GM21825 (cell line): ENCODE results near the gene SMARCC2.
"Not testable (repeated sequence)": the region's sequence is repeated elsewhere in the genome, so short reads cannot be mapped to it uniquely, and the experiment has no call there.

Experiments
- ATAC-seq: cut with Tn5 transposase; IDR thresholded peaks from one replicate; pipeline ENCODE4 v1.9.1; 2021; ENCODE audit warnings: mild to moderate bottlenecking, moderate library complexity; ENCODE audit not compliant: unreplicated experiment

Gene SMARCC2

DNA sequence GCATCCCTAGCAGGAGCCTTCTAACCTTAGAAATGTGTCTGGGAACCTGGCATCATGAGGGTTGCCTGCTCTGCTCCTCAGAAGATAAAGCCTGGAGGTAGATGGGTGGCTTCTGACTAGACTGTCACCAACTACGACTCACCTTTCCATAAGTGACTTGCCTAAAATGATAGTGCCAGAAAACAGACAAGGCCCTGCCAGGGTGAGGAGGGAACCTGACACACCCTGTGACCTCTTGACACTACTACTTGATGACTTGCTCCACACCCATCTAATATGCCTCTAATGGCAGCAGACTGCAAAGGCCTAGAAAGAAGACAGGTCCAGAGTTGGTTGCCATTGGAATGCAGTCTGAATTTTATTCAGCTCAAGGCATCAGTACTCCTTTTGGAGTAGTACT, 23.1 kb upstream of the SMARCC2 start:
- no peak for ATAC-seq

DNA sequence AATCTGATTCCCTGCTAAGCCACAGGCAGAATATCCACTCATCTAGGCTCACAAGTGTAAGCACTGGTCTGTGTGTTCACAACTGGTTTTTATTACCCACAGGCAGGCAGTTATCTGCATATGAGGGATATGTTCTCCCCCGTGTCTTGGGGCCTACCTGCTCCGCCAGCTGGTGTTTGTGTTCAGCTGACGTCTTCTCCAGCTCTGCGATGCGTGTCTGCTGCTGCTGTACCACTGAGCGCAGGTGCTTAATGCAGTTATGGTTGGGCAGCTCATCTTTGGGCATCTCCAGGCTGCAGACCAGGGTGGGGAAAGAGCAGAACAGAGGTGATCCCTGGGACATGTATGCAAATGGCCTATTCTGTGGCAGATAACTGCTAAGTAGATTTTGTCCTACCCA, 18.7 kb upstream of the SMARCC2 start:
- no peak for ATAC-seq

- ATAC-seq, result no peak
Measured at GRCh38 chr12:56206452-56207166, 17.3 kb upstream of the SMARCC2 start.

DNA sequence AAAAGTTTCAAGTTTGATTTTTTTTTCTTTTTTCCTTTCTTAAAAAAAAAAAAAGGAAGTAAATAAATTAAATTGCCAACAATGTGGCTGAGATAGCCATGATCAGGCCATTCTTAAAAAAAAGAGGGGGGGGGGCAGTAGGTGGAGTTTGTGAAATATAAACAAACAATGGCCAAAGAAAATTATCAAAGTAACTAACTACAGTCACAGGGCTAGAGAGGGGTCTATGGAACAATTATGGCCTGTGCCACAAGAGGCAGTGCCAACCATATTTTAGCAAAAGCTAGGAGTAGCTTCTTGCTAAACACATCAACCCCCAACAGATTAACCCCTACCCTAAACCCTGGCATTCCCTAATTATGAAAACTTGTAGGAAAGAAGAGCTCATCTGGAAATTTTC, 16.2 kb upstream of the SMARCC2 start:
- no peak for ATAC-seq

DNA sequence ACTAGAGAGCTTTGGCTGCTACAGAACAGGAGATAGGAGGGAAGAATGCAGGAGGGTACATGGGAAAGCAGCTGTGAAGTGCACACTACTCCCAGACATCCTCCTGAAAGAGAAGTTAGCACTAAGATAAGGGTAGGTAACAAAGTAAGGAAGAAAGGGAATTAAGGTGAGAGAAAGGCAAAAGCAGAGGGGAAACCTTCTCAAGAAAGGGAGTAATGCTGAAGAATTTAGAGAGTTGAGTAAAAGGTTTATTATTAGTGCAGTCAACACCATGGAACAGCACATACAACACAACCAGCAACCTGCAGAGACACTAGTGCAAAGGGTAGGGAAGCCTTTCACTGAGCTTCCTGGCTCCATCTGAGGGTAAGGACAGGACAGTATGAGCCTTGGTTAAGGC, 15.0 kb upstream of the SMARCC2 start:
- ATAC-seq, result no peak

DNA sequence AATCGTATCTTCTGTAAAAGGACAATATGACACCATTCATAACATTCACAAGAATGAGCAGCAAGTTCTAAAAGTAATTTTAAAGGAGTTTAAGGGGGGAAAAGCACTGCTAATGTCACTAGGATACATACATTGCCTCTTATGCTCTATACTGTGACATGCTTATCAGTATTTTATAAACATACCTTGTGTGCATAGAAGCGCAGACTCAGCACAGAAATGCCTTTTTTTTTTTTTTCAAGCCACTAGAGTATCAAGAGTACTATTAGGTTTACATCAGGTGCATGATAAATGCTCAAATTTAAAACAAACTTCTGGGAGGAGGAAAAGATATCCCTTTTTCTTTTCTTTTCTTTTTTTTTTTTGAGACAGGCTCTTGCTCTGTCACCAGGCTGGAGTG, 13.6 kb upstream of the SMARCC2 start:
- ATAC-seq, result no peak

DNA sequence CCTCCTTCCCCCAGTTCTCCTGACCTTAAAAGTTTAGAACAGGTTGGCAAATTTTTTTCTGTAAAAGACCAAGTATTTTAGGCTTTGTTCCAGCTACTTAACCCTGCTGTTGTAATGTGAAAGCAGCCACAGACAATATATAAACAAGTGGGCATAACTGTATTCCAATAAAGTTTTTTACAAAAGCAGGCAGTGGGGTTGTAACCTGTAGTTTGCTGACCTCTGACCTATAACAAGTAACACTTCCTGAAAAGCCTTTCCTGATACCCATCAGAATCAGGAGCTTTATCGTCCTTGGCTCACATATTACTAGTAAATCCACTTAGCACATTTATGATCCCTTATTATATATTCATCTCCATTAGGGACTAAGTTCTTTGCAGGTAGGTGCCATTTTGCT, 13.1 kb upstream of the SMARCC2 start:
- no peak for ATAC-seq

DNA sequence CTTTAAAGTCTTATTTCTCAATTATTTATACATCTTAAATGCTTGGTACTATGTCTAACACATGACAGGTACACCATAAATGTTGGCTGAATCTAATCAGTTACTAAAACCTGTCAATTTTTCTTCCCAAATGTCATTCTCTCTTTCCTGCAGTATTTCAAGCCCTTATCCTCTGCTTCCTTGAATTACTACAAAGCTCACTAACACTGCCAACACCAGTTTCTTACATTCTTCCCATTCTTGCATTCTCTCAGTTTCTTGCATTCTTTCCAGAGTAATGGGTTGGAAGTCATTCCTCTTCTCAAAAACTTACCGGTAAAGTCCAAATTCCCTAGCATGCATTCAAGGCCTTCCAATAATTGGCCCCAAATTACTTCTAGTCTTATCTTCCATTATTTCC, 9.6 kb upstream of the SMARCC2 start:
- no peak for ATAC-seq

- no peak for ATAC-seq
Measured at GRCh38 chr12:56197921-56198635, 8.8 kb upstream of the SMARCC2 start.

GRCh38 chr12:56196818-56197550, 7.7 kb upstream of the SMARCC2 start:
- not testable (repeated sequence) for ATAC-seq

- no peak for ATAC-seq
Measured at GRCh38 chr12:56193025-56193578, 3.8 kb upstream of the SMARCC2 start.

DNA sequence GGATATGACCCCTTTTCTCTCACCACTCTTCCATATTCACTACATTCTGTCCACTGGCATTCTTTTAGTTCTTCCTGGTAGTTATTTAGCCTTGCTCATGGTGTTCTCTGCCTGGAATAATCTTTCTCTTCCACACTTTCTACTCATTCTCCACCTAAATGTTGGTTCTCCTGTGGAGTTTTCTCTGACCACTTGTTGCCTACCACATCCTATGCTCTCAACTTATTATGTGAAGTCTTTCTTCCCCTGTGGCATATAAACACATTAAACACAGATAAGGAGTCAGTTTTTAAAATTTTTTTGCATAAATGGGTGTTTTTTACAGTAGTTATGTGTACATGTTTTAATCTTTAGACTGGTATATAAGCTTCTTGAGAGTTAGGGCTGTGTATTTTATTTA, 3.3 kb upstream of the SMARCC2 start:
- ATAC-seq, result no peak

DNA sequence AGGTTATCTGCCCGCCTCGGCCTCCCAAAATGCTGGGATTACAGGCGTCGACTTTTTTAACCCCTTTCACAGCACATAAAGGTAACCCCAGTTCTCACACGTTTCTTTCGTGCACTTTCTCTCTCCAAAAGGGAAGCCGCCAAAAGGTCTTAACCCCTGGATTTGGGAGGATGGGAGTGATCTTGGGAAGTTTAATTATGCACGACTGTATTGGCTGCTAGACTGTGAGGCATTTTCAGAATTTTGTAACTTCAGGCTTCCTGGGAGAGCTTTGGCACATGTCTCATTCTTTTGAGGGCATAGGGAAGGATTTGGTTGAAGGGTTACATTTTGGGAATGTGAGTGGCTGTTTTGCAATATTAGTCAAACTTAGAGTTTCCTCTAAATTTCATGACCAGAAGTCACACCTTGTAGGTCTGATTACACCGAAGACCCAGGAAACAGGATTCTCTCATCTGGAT, 1.4 kb upstream of the SMARCC2 start:
- no peak for ATAC-seq

DNA sequence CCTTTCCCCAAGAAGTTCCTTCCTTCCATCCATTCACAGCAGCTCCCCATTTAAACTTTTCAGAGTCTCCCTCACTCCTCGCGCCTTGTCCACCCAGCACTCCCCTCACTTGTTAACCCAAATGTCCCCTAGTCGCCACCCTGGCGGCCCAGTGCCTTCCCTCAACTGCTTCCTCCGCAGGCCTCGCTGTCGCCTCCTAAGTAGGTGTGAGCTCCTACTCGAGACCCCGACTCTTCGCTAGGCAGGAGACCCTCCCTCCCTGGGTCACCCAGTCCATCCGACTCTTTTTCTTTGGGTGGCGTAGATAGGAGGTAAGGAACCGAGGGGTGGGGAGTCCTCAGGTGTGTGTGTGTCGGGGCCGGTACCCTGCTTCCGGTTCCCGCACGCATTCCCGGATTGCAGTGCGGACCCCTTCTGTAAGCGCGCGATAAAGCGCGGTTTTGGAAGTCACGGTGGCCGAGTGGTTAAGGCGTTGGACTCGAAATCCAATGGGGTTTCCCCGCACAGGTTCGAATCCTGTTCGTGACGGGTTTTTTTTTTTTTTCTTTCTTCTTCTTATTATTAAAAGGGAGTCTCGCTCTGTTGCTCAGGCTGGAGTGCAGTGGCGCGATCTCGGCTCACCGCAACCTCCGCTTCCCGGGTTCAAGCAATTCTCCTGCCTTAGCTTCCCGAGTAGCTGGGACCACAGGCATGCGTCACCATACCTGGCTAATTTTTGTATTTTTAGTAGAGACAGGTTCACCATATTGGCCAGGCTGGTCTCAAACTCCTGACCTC, 823 bp upstream of the SMARCC2 start:
- ATAC-seq, result peak; percentile 36

DNA sequence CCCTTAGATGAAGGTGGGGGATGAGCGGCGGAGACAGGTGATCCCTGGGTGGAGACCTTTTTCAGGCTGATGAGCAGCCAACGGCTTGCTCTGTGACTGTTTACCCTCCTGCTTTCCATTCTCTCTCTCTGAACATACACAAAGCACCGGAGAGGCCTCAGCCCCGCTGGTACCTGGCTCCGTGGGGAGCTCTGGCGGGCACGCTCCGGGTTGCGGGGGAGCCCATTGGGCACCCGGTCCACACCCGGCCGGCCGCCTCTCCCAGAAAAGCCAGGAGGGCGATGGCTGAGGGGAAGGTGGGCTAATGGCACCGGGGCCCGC, 545 bp downstream of the SMARCC2 start:
- ATAC-seq, result no peak

GRCh38 chr12:56188131-56188777, 1.0 kb downstream of the SMARCC2 start:
- no peak for ATAC-seq

DNA sequence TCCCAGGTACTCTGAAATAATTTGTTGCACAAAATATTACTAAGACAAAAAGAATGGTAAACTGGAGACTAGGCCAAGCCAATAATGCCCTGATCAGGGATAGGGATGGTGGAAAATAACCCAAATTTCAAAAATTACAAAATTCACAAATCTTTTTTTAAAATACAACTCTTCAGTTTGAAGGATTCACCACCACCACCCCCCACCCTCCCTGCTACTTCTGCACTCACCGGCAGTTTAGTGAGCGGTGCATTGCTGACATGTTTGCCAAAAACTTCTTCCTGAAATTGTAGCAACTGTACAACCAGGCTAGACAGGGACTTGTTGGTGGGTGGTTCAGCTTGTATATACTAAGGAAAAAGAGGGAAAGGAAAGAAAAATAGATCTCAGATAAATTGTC, 2.3 kb downstream of the SMARCC2 start:
- ATAC-seq, result no peak

DNA sequence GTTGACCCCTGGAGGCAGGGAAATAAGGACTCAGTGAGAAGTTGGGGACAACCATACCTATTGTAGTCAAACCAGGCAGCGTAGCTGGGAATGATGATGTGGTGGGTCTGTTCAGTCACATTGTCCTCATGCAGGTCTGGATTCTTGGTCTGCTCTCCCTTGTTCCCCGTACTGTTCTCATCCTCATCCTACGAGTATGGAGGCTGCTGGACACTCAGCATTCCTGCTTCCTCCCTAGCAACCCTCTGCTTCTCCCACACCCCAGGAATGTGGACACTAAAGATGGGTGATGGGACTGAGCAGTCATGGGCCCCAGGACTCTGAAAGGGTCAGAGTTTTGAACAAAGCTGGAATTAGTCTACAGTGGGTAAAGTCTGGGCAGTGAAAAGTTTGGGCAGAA, 10.9 kb downstream of the SMARCC2 start:
- no peak for ATAC-seq

DNA sequence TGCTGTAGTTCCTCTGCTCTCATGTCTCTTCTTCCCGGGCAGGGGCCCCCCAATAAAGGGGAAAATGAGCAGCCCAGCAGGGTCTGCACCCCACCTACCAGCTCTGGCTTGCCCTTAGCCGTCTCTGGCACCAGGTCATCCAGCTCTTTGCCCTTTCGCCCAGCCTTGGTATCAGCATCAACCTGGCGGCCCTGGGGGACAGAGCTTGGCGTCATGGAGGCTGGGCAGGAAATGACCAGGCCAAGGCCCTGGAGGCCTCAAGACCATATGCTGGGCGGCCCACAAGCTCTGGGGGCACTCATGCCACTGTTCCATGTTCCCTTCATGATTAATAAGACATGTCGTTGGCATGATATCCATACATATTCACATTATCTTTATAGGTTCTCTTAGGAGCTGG, 16.4 kb downstream of the SMARCC2 start:
- ATAC-seq, result no peak

- ATAC-seq, result no peak
Measured at GRCh38 chr12:56169229-56169759, 20.0 kb downstream of the SMARCC2 start.
